HG02571 (cell line): ENCODE results near the gene GABRE.
"Not testable (repeated sequence)": the region's sequence is repeated elsewhere in the genome, so short reads cannot be mapped to it uniquely, and the experiment has no call there.

Source experiments
- ATAC-seq: cut with Tn5 transposase; IDR thresholded peaks from one replicate; pipeline ENCODE4 v1.9.1; 2021; ENCODE audit warnings: mild to moderate bottlenecking, moderate library complexity; ENCODE audit not compliant: unreplicated experiment

The GABRE gene

GRCh38 chrX:151970661-151971060 lies 3.8 kb downstream of the GABRE start:
- no peak for ATAC-seq

- no peak for ATAC-seq
These were observed 4.4 kb downstream of the GABRE start for GRCh38 chrX:151970027-151970426.

GRCh38 chrX:151966236-151966635 lies 8.2 kb downstream of the GABRE start:
- no peak for ATAC-seq

GRCh38 chrX:151962034-151962433 lies 12.4 kb downstream of the GABRE start:
- ATAC-seq, result no peak

- ATAC-seq, result no peak
These were observed 16.4 kb downstream of the GABRE start for GRCh38 chrX:151958101-151958500.

GRCh38 chrX:151954730-151955129 lies 19.7 kb downstream of the GABRE start:
- no peak for ATAC-seq

- ATAC-seq, result no peak
These were observed 36.3 kb downstream of the GABRE start for GRCh38 chrX:151938172-151938571.

- no peak for ATAC-seq
These were observed 39.1 kb downstream of the GABRE start for GRCh38 chrX:151935358-151935757.

GRCh38 chrX:151929126-151929525 lies 45.4 kb downstream of the GABRE start:
- ATAC-seq, result no peak

GRCh38 chrX:151923648-151924047 lies 50.8 kb downstream of the GABRE start:
- ATAC-seq, result no peak

- ATAC-seq, result no peak
These were observed 51.8 kb downstream of the GABRE start for GRCh38 chrX:151922692-151923091.

- no peak for ATAC-seq
These were observed 52.6 kb downstream of the GABRE start for GRCh38 chrX:151921866-151922265.

GRCh38 chrX:151921292-151921691 lies 53.2 kb downstream of the GABRE start:
- no peak for ATAC-seq

GRCh38 chrX:151920530-151920929 lies 53.9 kb downstream of the GABRE start:
- no peak for ATAC-seq

- ATAC-seq, result no peak
These were observed 54.4 kb downstream of the GABRE start for GRCh38 chrX:151920101-151920500.

GRCh38 chrX:151919610-151920009 lies 54.9 kb downstream of the GABRE start:
- ATAC-seq, result no peak

- ATAC-seq, result not testable (repeated sequence)
These were observed 55.7 kb downstream of the GABRE start for GRCh38 chrX:151918736-151919135.

GRCh38 chrX:151912780-151913179 lies 61.7 kb downstream of the GABRE start, which contains the start of gene MAGEA4:
Gene MAGEA4 (plus strand): TSS chrX:151912889. CDS start chrX:151923665, 10,776 bp downstream.
- no peak for ATAC-seq

- no peak for ATAC-seq
These were observed 62.3 kb downstream of the GABRE start for GRCh38 chrX:151912221-151912620.

GRCh38 chrX:151904989-151905388 lies 69.5 kb downstream of the GABRE start:
- no peak for ATAC-seq
